ENCODE data around the gene ZBTB20. TPM values are rescaled to one million over a fixed set of nuclear protein-coding genes. Genes with fewer than 3 reads are reported as not detected.

The ZBTB20 gene
- total and polyA plus RNA-seq, 12 donors: 2.8 to 167 (median 108) TPM

DNA sequence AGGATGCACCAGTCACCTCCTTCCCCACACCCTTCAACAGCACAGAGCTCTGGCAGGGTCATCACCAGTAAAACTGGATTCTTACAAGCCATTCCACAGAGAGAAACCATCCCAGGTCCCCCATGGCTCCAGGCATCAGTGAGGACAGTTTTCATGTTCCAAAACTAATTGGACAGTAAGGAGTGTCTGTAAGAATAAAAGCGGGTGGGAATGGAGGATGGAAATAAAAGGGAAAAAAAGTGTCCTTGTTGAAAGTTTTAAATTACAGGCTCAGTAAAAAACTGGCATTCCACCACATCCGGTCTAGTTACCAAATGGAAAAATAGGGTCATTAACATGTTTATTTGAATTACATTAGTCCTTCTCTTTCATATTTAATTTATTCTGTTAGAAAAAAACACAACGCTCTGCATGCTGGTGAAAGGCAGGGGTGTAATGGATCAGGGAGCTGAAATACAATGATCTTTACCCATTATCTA is 735.9 kb downstream of the ZBTB20 start:
- no peaks in the 10 kb centered on the region for H3K27me3 ChIP-seq
- peak in 1 of 7 donors; percentile 15 for DNase-seq
- no peak overlapping the region for H3K4me3 ChIP-seq
- peak overlapping the region in 4 of 5 donors; percentile 29 to 77 (median 56) for H3K27ac ChIP-seq
- 37 to 48% (median 46%) methylated on average over 3 of the region's 3 CpGs for WGBS, 4 donors
- TF ChIP-seq CTCF (IDR thresholded peaks at IDR 0.05) (no peak), POLR2A (IDR thresholded peaks at IDR 0.05) (no peak)
- peaks cover 14 to 46% of the 10 kb centered on the region in 2 donors for H3K4me1 ChIP-seq (replicated peaks in 1 of 2)
- no peaks in the 10 kb centered on the region for H3K36me3 ChIP-seq (replicated peaks in 1 of 2)
- intact Hi-C loops (cut with DNase I): no loop called here
- H3K9me3 ChIP-seq (replicated peaks in 1 of 3): no peaks in the 10 kb centered on the region

DNA sequence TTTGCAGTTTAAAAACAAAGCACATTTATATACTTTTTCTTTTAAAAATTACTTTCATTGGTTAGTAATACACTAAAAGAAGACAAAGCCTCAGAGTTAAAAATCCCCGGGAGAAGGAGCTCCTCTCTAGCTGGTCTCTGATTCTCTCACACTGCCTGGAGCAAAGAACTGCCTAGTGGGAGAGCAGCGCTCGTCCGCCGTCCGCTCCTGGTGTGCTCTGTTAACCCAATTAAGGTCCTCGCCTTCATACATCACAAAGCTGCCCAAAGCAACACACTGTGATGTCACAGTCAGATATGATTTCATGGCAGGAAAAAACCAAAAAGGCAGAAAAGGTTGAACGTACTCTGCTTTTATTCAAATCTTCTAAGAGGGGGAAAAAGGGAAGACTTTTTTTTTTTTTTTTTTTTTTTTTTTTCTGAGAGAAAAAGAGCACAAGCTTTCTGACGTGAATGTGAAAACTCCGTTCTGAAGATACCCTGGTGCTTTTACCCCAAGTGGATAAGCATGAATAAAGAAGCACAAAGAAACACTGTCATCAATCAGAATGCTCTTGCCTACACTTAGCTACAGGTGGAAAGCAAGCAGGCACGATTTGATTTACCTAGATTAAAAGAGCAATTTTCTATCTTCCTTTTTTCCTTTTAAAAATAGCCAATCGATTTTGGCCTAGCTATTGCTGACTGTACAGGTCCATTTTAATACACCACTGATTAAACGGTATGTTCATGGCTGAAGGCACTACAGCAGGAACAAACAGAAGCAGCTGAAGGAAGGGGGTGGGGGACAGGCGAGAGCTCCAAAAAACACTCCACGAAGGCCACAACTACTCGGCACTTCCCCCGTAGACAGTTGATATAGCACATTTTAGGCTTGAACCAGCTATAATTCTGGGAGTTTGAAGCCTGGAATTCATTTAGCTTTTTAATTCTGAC is 738.1 kb downstream of the ZBTB20 start:
- intact Hi-C loops (cut with DNase I): no loop called here
- Histone ChIP-seq H3K4me1 (replicated peaks in 1 of 2) (peaks cover 14 to 54% of the 10 kb centered on the region in 2 donors), H3K27me3 (no peaks in the 10 kb centered on the region), H3K36me3 (replicated peaks in 1 of 2) (no peaks in the 10 kb centered on the region), H3K27ac (peak overlapping the region in 2 of 5 donors; percentile 15 to 77), H3K4me3 (no peak overlapping the region), H3K9me3 (replicated peaks in 1 of 3) (no peaks in the 10 kb centered on the region)
- TF ChIP-seq POLR2A (IDR thresholded peaks at IDR 0.05) (no peak), CTCF (IDR thresholded peaks at IDR 0.05) (no peak)
- peak in 2 of 7 donors; percentile 25 to 70 for DNase-seq
- 54 to 62% (median 59%) methylated on average over 17 of the region's 17 CpGs for WGBS, 4 donors

GRCh38 chr3:114406922-114407321 is 740.2 kb downstream of the ZBTB20 start:
- Histone ChIP-seq H3K4me3 (no peak overlapping the region), H3K27ac (no peak overlapping the region), H3K27me3 (no peaks in the 10 kb centered on the region), H3K36me3 (replicated peaks in 1 of 2) (no peaks in the 10 kb centered on the region), H3K9me3 (replicated peaks in 1 of 3) (no peaks in the 10 kb centered on the region), H3K4me1 (replicated peaks in 1 of 2) (peaks cover 8 to 42% of the 10 kb centered on the region in 2 donors)
- WGBS, 4 donors: 83 to 88% (median 88%) methylated on average over 3 of the region's 3 CpGs
- no peak for DNase-seq
- intact Hi-C loops (cut with DNase I): no loop called here
- TF ChIP-seq POLR2A (IDR thresholded peaks at IDR 0.05): no peak
- TF ChIP-seq CTCF (IDR thresholded peaks at IDR 0.05): no peak

DNA sequence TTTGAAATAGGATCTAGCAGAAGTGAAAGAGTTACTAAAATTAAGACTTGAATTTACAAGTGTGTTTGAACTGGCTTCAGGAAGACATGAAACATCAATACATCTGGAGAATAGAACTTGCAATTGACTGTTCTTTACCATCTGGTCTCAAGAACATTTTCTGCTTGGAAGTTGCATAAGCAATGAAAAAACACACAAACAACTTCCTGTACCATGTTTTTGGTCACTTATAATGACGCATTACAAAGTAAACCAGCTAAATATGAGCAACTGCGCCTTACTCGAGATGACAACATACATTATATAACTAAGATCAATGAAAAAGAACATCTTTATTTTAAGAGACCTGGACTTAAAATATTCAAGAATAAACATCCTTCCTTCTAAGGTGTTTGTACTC is 740.8 kb downstream of the ZBTB20 start:
- 74 to 84% (median 83%) methylated on average over 3 of the region's 3 CpGs for WGBS, 4 donors

More for the DNA sequence above, 740.8 kb downstream of the ZBTB20 start:
- TF ChIP-seq POLR2A (IDR thresholded peaks at IDR 0.05): no peak
- TF ChIP-seq CTCF (IDR thresholded peaks at IDR 0.05): no peak
- H3K4me1 ChIP-seq (replicated peaks in 1 of 2): peaks cover 4 to 37% of the 10 kb centered on the region in 2 donors
- DNase-seq: no peak
- H3K27ac ChIP-seq: no peak overlapping the region
- no peaks in the 10 kb centered on the region for H3K27me3 ChIP-seq
- no peak overlapping the region for H3K4me3 ChIP-seq
- intact Hi-C loops (cut with DNase I): no loop called here
- H3K36me3 ChIP-seq (replicated peaks in 1 of 2): no peaks in the 10 kb centered on the region
- no peaks in the 10 kb centered on the region for H3K9me3 ChIP-seq (replicated peaks in 1 of 3)
